Thyroid gland (tissue), 4 donors: ENCODE data around the gene ADCK1. TPM values are rescaled to one million over a fixed set of nuclear protein-coding genes. Genes with fewer than 3 reads are reported as not detected.

Source experiments
- DNase-seq, 2 donors: peaks; one replicate each; pipeline ENCODE4 v3.0.0-alpha.2; 2019
- H3K27ac ChIP-seq, 3 donors: fragments of 200-600 bp; sonication (generic); 1 replicate in 2 of 3; 2 replicates in 1 of 3; pipeline ENCODE4 v1.5.1; 2016 to 2019; ENCODE audit warnings: mild to moderate bottlenecking in 1 of 3, moderate library complexity in 1 of 3
- H3K27me3 ChIP-seq: fragments of 200-600 bp; sonication (generic); one replicate; pipeline ENCODE4 v1.5.1; 2019
- H3K36me3 ChIP-seq, 2 donors: fragments of 200-600 bp; sonication (generic); one replicate each; pipeline ENCODE4 v1.5.1; 2016 to 2019
- H3K4me1 ChIP-seq, 2 donors: fragments of 200-600 bp; sonication (generic); one replicate each; pipeline ENCODE4 v1.5.1; 2017 to 2019
- H3K4me3 ChIP-seq, 3 donors: fragments of 200-600 bp; sonication (generic); replicated peaks in 1 of 3; 1 replicate in 2 of 3; 2 replicates in 1 of 3; pipeline ENCODE4 v1.5.1; 2016; ENCODE audit warnings: mild to moderate bottlenecking in 1 of 3
- H3K9me3 ChIP-seq: fragments of 200-600 bp; sonication (generic); one replicate; pipeline ENCODE4 v1.5.1; 2017
- CTCF ChIP-seq, 6 experiments: fragments of 200-600 bp in 3 of 6; fragments of 450-650 bp in 3 of 6; sonication (generic) in 3 of 6; IDR thresholded peaks; one replicate each; pipeline ENCODE4 v1.5.1; 2016 to 2019; ENCODE audit warnings: antibody characterized with exemption in 6 of 6, mild to moderate bottlenecking in 2 of 6, inconsistent platforms in 1 of 6, moderate library complexity in 1 of 6
- POLR2A ChIP-seq, 2 donors: fragments of 450-650 bp; IDR thresholded peaks; one replicate each; pipeline ENCODE4 v1.6.1; 2017; ENCODE audit warnings: antibody characterized with exemption in 2 of 2, mild to moderate bottlenecking in 2 of 2, moderate library complexity in 1 of 2
- WGBS, 2 donors: methylation state at CpG; one replicate each; pipeline ENCODE4 v1.1.5; 2017; 5-methylcytosine and 5-hydroxymethylcytosine counted together
- intact Hi-C: fragments of 100-400 bp; cut with DNase I; formaldehyde crosslinking; loops from one replicate; pipeline ENCODE4 v1.15.1; 2023
- total RNA-seq, 4 donors: library from RNA; depleted of rRNA; stranded (reverse); fragments of >200 nt; gene quantifications; one replicate each; pipeline ENCODE4 v1.2.3, GENCODE V29; 2016

Gene ADCK1
- total RNA-seq, 4 donors from 2014 or later: 4.0 to 13.5 (median 12.1) TPM

GRCh38 chr14:77868552-77869285 lies 68.8 kb downstream of the ADCK1 start:
- Histone ChIP-seq H3K9me3 (no peaks in the 10 kb centered on the region), H3K4me1 (peaks cover 6% of the 10 kb centered on the region in 2 donors), H3K27ac (no peak overlapping the region), H3K4me3 (no peak overlapping the region), H3K36me3 (no peaks in the 10 kb centered on the region), H3K27me3 (no peaks in the 10 kb centered on the region)
- intact Hi-C loops: loop anchor here (10.0 kb wide), 1 partner anchor 696 kb away; no protein-coding TSS in a partner anchor
- DNase-seq: no peak
- TF ChIP-seq CTCF (IDR thresholded peaks at IDR 0.05) (no peak), POLR2A (IDR thresholded peaks at IDR 0.05) (no peak)
- WGBS, 2 donors: 81 to 88% methylated on average over 12 to 13 of the region's 13 CpGs

- Histone ChIP-seq H3K27ac (no peak overlapping the region), H3K9me3 (no peaks in the 10 kb centered on the region), H3K36me3 (no peaks in the 10 kb centered on the region), H3K27me3 (no peaks in the 10 kb centered on the region), H3K4me3 (no peak overlapping the region), H3K4me1 (peaks cover 6% of the 10 kb centered on the region in 2 donors)
- DNase-seq: no peak
- intact Hi-C loops: loop anchor here (10.0 kb wide), 1 partner anchor 695 kb away; no protein-coding TSS in a partner anchor
- TF ChIP-seq POLR2A (IDR thresholded peaks at IDR 0.05): no peak
- TF ChIP-seq CTCF (IDR thresholded peaks at IDR 0.05): no peak
Measured at GRCh38 chr14:77869340-77869739, 69.4 kb downstream of the ADCK1 start.

GRCh38 chr14:77870646-77871045 lies 70.7 kb downstream of the ADCK1 start:
- 76 to 85% methylated on average over 4 of the region's 4 CpGs for WGBS, 2 donors
- Histone ChIP-seq H3K9me3 (no peaks in the 10 kb centered on the region), H3K27ac (no peak overlapping the region), H3K4me3 (no peak overlapping the region), H3K4me1 (peaks cover 6% of the 10 kb centered on the region in 2 donors), H3K27me3 (no peaks in the 10 kb centered on the region), H3K36me3 (no peaks in the 10 kb centered on the region)
- intact Hi-C loops: no loop called here
- DNase-seq: no peak
- no peak for TF ChIP-seq CTCF (IDR thresholded peaks at IDR 0.05)
- TF ChIP-seq POLR2A (IDR thresholded peaks at IDR 0.05): no peak

- 87 to 95% methylated on average over 6 to 8 of the region's 8 CpGs for WGBS, 2 donors
- Histone ChIP-seq H3K27ac (no peak overlapping the region), H3K9me3 (no peaks in the 10 kb centered on the region), H3K36me3 (no peaks in the 10 kb centered on the region), H3K4me3 (no peak overlapping the region), H3K4me1 (peaks cover 6% of the 10 kb centered on the region in 2 donors), H3K27me3 (no peaks in the 10 kb centered on the region)
- no peak for TF ChIP-seq POLR2A (IDR thresholded peaks at IDR 0.05)
- no peak for TF ChIP-seq CTCF (IDR thresholded peaks at IDR 0.05)
- DNase-seq: no peak
- intact Hi-C loops: no loop called here
Measured at GRCh38 chr14:77872152-77872551, 72.2 kb downstream of the ADCK1 start.

- no peak overlapping the region for H3K4me3 ChIP-seq
- peak overlapping the region in 2 of 3 donors; percentile 1 to 58 for H3K27ac ChIP-seq
- peak; percentile 19 to 33 for DNase-seq
- TF ChIP-seq CTCF (IDR thresholded peaks at IDR 0.05) (no peak), POLR2A (IDR thresholded peaks at IDR 0.05) (no peak)
- intact Hi-C loops: no loop called here
- no peaks in the 10 kb centered on the region for H3K27me3 ChIP-seq
- H3K4me1 ChIP-seq: peaks cover 6% of the 10 kb centered on the region in 2 donors
- no peaks in the 10 kb centered on the region for H3K9me3 ChIP-seq
- no peaks in the 10 kb centered on the region for H3K36me3 ChIP-seq
- WGBS, 2 donors: 75 to 82% methylated on average over 4 of the region's 4 CpGs
Measured at GRCh38 chr14:77872983-77873382, 73.1 kb downstream of the ADCK1 start.
